Uterus (tissue), 2 donors: ENCODE data around the gene CEP85L.

Experiments used
- CTCF ChIP-seq, 4 experiments: fragments of 200-600 bp in 2 of 4; fragments of 450-650 bp in 2 of 4; sonication (generic) in 2 of 4; IDR thresholded peaks; one replicate each; pipeline ENCODE4 v1.5.1; 2016 to 2019; ENCODE audit warnings: antibody characterized with exemption in 4 of 4, mild to moderate bottlenecking in 2 of 4, moderate library complexity in 1 of 4
- POLR2A ChIP-seq, 2 donors: fragments of 450-650 bp; IDR thresholded peaks; one replicate each; pipeline ENCODE4 v1.6.1; 2016; ENCODE audit warnings: antibody characterized with exemption in 2 of 2, mild to moderate bottlenecking in 1 of 2, moderate library complexity in 1 of 2

DNA sequence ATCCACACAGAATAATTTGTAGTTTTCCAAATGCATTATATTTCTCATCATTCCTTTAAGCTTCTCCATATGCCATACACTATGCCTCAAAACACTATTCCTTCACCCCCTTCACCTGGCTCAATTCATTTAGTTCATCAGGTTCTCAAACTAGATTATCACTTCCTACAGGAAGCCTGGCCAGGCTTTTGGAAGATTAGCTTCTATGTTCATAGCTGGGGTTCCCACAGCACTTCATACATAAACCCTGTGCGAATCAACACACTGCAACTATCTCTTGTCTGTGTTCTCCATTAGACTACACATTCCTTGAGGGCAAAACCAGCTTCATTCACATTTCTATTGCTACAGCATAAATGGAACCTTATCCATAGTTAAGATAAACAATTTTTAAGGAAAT, 143.8 kb downstream of the CEP85L start:
- no peak for TF ChIP-seq CTCF (IDR thresholded peaks at IDR 0.05)
- TF ChIP-seq POLR2A (IDR thresholded peaks at IDR 0.05): no peak
